Stimulated activated naive B cell treated with anti-CD40 and anti-IgM and Interleukin-4, amounts not matched to agents 10 μg/mL and 1 μg/mL and 100 μg/mL, for 72 hours (primary cell): Measurements from ENCODE around the gene PRKN.

ENCODE experiments used
- ATAC-seq, 2 donors: fragments of 150-1000 bp; cut with Tn5 transposase; replicated peaks; 2 replicates each; pipeline ENCODE4 v1.10.0; 2021; ENCODE audit warnings: moderate library complexity in 1 of 2
- DNase-seq: peaks from one replicate; pipeline ENCODE4 v3.0.0; 2021
- H3K27ac Mint-ChIP-seq: one replicate; pipeline ENCODE4 v1.8.0; 2022; ENCODE audit warnings: mild to moderate bottlenecking, mixed read lengths
- H3K27me3 Mint-ChIP-seq, 2 donors: one replicate each; pipeline ENCODE4 v1.8.0; 2022; ENCODE audit warnings: mixed read lengths in 2 of 2
- H3K36me3 Mint-ChIP-seq, 2 donors: one replicate each; pipeline ENCODE4 v1.8.0; 2022; ENCODE audit warnings: mixed read lengths in 2 of 2, mild to moderate bottlenecking in 1 of 2
- H3K4me1 Mint-ChIP-seq, 2 donors: one replicate each; pipeline ENCODE4 v1.8.0; 2022; ENCODE audit warnings: mixed read lengths in 2 of 2, mild to moderate bottlenecking in 1 of 2
- H3K4me3 Mint-ChIP-seq, 2 donors: one replicate each; pipeline ENCODE4 v1.8.0; 2022; ENCODE audit warnings: mild to moderate bottlenecking in 2 of 2, mixed read lengths in 2 of 2, moderate library complexity in 1 of 2
- H3K9me3 Mint-ChIP-seq, 2 donors: one replicate each; pipeline ENCODE4 v1.8.0; 2022; ENCODE audit warnings: mixed read lengths in 2 of 2, mild to moderate bottlenecking in 1 of 2

The PRKN gene

DNA sequence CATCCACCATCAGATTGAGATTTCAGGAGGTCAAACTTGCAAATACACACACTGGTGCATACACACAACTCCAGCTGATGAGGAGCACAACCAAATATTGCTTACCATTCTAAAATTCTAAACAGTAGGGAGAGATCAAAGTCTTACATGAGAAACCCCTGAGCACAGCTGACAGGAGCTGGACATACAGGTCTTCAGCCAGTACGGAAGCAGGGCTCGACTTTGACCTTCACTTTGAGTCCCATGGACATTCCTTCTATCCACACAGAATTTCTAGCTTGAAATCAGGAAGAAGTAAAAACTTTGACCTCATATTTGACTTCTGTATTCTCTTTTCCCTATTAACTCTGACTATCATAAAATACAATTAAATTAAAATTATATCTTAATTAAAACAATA, 90.2 kb downstream of the PRKN start:
- no peaks in the 10 kb centered on the region for H3K9me3 Mint-ChIP-seq
- no peaks in the 10 kb centered on the region for H3K36me3 Mint-ChIP-seq
- no peaks in the 10 kb centered on the region for H3K4me1 Mint-ChIP-seq
- no peak overlapping the region for H3K27ac Mint-ChIP-seq
- H3K27me3 Mint-ChIP-seq: no peaks in the 10 kb centered on the region
- ATAC-seq (no peak), DNase-seq (no peak)
- no peak overlapping the region for H3K4me3 Mint-ChIP-seq

DNA sequence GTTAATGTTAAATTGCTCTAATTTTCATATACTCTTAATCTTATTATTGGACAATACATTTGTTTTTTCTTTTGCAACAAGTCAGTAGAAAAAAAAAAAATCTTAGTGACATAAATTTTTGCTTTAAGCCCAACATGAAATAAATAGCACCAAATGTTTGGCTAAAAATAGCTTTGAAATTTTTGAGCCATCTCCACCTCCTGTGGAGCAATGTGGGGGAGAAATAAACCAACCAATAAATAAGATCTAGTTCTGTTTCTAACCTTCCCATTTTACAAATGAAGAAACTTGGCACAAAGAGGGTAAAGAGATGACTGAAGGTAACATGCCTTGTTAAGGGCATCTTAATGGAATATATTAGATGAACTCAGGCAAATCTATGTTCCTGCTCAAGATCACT, 91.4 kb downstream of the PRKN start:
- ATAC-seq: no peak
- H3K4me1 Mint-ChIP-seq: no peaks in the 10 kb centered on the region
- DNase-seq: no peak

DNA sequence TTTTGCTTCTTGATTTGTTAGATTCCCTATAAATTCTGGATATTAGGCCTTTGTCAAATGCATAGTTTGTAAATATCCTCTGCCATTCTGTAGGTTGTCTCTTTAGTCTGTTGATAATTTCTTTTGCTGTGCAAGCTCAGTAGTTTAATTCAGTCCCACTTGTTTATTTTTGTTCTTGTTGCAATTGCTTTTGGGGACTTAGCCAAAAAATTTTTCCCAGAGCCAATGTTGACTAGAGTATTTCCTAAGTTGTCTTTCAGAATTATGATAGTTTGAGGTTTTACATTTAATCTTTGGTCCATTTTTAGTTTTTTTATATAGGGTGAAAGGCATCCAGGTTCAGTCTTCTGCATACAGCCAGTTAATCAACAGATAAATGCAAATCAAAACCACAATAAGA, 96.0 kb downstream of the PRKN start:
- no peaks in the 10 kb centered on the region for H3K4me1 Mint-ChIP-seq
- H3K27ac Mint-ChIP-seq: no peak overlapping the region
- ATAC-seq: no peak
- peaks cover 4 to 7% of the 10 kb centered on the region in 2 donors for H3K9me3 Mint-ChIP-seq
- no peak for DNase-seq
- H3K4me3 Mint-ChIP-seq: no peak overlapping the region
- no peaks in the 10 kb centered on the region for H3K36me3 Mint-ChIP-seq
- no peaks in the 10 kb centered on the region for H3K27me3 Mint-ChIP-seq

More for the DNA sequence above, 91.4 kb downstream of the PRKN start:
- H3K9me3 Mint-ChIP-seq: peaks cover 0 to 3% of the 10 kb centered on the region in 2 donors
- H3K36me3 Mint-ChIP-seq: no peaks in the 10 kb centered on the region
- H3K27ac Mint-ChIP-seq: no peak overlapping the region
- H3K27me3 Mint-ChIP-seq: no peaks in the 10 kb centered on the region
- no peak overlapping the region for H3K4me3 Mint-ChIP-seq

DNA sequence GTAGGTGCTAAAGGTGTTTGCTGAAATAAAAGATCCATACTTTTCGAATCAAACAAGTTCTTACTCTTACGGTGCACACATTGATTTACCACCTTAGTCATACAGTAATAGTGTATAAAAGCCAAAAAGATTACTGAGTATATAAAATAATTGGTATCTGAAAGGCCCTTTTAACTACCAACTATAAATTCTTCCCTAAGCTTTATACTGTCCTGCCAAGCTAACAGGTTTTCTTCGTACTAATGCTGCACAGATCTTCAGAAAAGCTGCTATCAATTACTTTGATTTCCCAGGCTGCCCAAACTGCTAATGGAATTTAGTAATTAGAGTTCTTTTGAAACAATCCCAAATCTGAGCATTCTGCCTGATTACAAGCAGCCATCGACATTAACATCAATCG, 97.5 kb downstream of the PRKN start:
- Mint-ChIP-seq H3K4me3 (no peak overlapping the region), H3K27me3 (no peaks in the 10 kb centered on the region), H3K36me3 (no peaks in the 10 kb centered on the region), H3K27ac (no peak overlapping the region), H3K4me1 (no peaks in the 10 kb centered on the region), H3K9me3 (peaks cover 4 to 7% of the 10 kb centered on the region in 2 donors)
- no peak for ATAC-seq
- no peak for DNase-seq

DNA sequence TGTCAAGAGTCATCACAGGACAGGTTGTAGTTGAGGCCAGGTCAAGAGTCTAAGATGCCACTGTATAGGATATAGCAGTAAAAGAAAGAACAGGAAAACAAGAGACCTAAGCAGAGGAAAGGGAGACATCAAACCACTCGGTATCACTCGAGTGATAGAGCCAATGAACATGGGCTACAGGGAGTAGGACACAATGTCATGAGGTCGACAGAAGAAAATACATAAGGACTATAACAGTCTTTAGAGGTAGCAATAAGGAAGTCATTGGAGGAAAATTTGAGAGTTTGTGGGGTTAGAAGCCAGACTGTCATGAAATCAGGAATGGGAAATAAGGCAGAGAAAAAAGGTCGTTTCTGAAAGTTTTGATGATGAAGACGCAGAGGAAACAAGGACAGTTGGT, 99.7 kb downstream of the PRKN start:
- Mint-ChIP-seq H3K4me1 (no peaks in the 10 kb centered on the region), H3K9me3 (peaks cover 4 to 7% of the 10 kb centered on the region in 2 donors), H3K27ac (no peak overlapping the region), H3K4me3 (no peak overlapping the region), H3K36me3 (no peaks in the 10 kb centered on the region), H3K27me3 (no peaks in the 10 kb centered on the region)
- ATAC-seq (no peak), DNase-seq (no peak)

DNA sequence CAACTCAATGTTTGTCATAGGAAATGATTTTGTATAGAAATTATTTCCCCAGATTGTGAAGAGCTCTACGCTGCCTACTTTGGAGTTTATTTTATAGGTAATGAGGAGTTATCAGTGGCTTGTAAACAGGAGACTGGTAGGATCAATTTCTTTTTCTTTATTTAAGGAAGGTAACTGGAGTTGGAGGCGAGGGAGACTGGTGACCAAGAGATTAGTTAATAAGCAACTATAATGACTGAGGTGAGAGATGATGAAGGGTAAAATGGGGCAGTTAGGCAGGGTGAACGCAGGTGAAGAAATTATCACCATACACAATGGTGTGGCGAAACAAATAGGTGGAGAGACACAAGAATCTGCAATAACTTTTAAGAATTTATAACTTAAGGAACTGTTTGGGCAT, 100.2 kb downstream of the PRKN start:
- DNase-seq (no peak), ATAC-seq (no peak)
- no peaks in the 10 kb centered on the region for H3K4me1 Mint-ChIP-seq
- no peak overlapping the region for H3K27ac Mint-ChIP-seq
- H3K27me3 Mint-ChIP-seq: no peaks in the 10 kb centered on the region
- H3K36me3 Mint-ChIP-seq: no peaks in the 10 kb centered on the region
- no peak overlapping the region for H3K4me3 Mint-ChIP-seq
- peaks cover 4 to 7% of the 10 kb centered on the region in 2 donors for H3K9me3 Mint-ChIP-seq

DNA sequence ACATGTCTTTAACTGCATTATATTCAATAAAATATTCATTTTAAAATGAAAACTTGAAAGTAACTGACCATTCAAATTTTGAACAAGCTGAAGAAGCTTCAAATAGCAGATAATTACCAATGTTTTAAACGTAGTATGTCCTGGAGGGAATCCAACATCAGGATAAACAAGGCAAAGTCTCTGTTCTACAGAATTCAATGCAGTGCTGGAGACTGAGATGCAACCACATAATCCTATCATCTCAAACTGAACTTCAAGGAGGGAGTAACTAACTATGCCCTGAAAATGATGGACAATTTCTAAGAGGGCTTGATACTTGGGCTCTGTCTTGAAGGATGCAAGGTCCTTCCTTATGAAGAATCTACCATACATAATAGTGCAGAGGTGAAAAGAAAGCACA, 100.7 kb downstream of the PRKN start:
- H3K4me3 Mint-ChIP-seq: no peak overlapping the region
- no peak for DNase-seq
- H3K9me3 Mint-ChIP-seq: peaks cover 4 to 7% of the 10 kb centered on the region in 2 donors
- H3K4me1 Mint-ChIP-seq: no peaks in the 10 kb centered on the region
- no peaks in the 10 kb centered on the region for H3K36me3 Mint-ChIP-seq
- H3K27ac Mint-ChIP-seq: no peak overlapping the region
- ATAC-seq: no peak
- H3K27me3 Mint-ChIP-seq: no peaks in the 10 kb centered on the region

DNA sequence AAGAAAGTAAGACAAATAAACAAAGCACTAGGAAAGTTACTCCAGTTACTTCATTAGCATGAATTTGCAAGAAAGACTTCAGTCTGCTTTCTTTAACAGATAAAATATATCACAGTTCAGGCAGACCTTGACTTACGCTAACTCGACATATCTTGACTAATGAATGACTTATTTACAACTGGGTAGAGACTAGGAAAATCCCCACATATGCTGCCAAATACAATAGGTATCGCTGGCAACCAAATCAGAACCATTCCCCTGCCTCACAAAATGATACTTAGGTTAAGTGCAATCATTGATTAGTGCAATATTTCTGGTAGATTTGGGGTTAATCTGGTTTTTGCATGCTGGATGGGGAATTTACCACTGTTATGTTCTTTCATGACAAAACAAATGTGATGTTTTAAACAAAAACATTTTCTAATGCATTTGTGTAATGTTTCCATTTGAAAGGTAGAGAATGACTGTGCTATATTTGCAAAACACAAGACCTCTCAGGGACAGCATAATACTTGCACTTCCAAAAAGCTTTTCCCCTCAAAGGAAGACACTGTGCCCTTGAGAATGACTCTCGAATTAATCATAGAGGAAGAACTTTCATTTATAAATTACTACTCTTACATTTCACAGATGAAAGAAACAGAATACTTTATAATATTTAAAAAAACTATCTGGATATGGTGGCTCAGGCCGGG, 101.6 kb downstream of the PRKN start:
- Mint-ChIP-seq H3K27me3 (no peaks in the 10 kb centered on the region), H3K9me3 (peaks cover 1 to 7% of the 10 kb centered on the region in 2 donors), H3K36me3 (no peaks in the 10 kb centered on the region), H3K4me1 (no peaks in the 10 kb centered on the region), H3K27ac (no peak overlapping the region), H3K4me3 (no peak overlapping the region)
- ATAC-seq (no peak), DNase-seq (no peak)

DNA sequence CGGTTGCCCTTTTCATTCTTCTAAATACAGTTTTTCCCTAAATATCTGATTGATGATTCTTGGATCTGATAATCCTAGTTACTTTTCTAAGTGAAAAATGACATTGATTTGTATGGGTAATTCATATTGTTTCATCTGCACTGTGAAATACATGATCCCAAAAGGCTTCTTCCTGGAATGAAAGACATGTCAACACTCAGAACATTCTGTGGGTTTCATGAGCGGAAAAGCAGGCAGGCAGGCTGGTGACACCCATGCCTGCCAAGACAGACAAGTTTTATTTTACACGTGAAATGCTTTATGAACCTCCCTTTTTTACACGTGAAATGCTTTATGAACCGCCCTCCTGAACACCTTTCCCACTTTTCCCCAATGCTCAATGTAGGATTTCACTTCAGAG, 105.0 kb downstream of the PRKN start:
- H3K27ac Mint-ChIP-seq: no peak overlapping the region
- H3K4me3 Mint-ChIP-seq: no peak overlapping the region

DNA sequence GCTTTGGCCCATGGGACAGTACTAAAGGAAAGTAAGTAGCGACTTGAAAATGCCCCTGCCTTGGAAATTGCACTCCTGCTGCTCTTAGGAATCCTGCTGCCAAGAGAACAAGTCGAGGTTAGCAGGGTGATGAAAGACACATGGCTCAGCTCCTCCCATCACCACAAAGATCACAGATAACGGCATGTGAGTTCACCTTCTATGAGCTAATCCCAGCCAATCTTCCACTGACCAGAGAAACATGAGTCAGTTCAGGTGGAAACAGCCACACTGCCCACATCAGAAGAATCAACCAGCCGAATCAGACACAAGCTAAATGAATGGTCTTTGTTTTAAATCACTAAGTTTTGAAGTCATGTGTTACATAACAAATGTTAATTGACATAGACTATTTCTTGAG, 106.3 kb downstream of the PRKN start:
- Mint-ChIP-seq H3K9me3 (no peaks in the 10 kb centered on the region), H3K27ac (no peak overlapping the region), H3K36me3 (no peaks in the 10 kb centered on the region), H3K4me3 (no peak overlapping the region), H3K27me3 (no peaks in the 10 kb centered on the region), H3K4me1 (no peaks in the 10 kb centered on the region)
- DNase-seq (no peak), ATAC-seq (peak in 1 of 2 donors; percentile 27)

More for the DNA sequence above, 105.0 kb downstream of the PRKN start:
- no peaks in the 10 kb centered on the region for H3K27me3 Mint-ChIP-seq
- H3K36me3 Mint-ChIP-seq: no peaks in the 10 kb centered on the region
- no peak for ATAC-seq
- H3K4me1 Mint-ChIP-seq: no peaks in the 10 kb centered on the region
- peaks cover 0 to 1% of the 10 kb centered on the region in 2 donors for H3K9me3 Mint-ChIP-seq
- DNase-seq: no peak

DNA sequence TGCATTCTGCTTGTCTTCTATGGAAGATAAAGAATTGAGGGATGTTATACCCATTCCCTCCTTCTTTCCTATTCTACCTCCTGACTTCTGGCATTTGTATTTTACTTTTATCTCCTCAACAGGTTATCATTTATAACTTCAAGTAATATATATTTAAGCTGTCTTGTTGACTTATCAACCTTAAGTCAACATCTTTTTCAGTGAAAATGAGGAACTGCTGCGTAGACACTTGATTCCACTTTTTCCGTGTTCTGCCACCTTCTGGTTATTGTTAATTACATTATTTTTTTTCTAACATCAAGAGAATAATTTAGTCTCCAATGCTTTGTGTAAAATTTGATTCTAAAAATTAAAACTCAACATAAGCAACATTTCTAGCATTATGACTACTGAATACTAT, 107.5 kb downstream of the PRKN start:
- ATAC-seq (no peak), DNase-seq (no peak)
- no peaks in the 10 kb centered on the region for H3K4me1 Mint-ChIP-seq
- no peaks in the 10 kb centered on the region for H3K9me3 Mint-ChIP-seq
- H3K4me3 Mint-ChIP-seq: no peak overlapping the region
- H3K27me3 Mint-ChIP-seq: no peaks in the 10 kb centered on the region
- no peaks in the 10 kb centered on the region for H3K36me3 Mint-ChIP-seq
- H3K27ac Mint-ChIP-seq: no peak overlapping the region

DNA sequence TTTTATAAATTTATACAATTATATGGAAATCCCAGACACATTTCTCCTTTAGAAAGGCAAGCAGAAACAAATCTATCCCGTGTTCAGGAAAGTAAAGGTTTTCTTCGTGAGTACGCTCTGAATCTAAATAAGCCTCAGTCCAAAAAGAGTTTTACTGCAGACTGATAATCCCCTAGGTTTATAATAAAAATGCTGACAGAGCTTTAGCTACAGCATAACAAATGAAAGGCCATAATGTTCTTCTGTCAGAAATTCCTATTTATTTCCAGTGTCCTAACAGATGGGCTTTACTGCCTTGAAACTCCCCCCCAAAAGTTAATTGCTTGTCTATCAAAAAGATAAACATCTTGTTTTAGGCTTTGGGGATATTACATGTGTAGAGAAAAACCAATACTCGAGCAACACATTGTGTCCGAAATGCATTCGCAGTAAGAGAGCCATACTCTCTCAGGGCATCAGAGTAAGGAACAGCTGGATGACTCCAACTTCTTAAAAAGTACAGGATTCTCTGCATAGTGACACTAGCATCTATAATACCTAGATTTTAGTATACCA, 109.0 kb downstream of the PRKN start:
- no peaks in the 10 kb centered on the region for H3K4me1 Mint-ChIP-seq
- H3K9me3 Mint-ChIP-seq: no peaks in the 10 kb centered on the region
- no peak overlapping the region for H3K4me3 Mint-ChIP-seq
- no peaks in the 10 kb centered on the region for H3K36me3 Mint-ChIP-seq
- DNase-seq (no peak), ATAC-seq (no peak)
- H3K27me3 Mint-ChIP-seq: no peaks in the 10 kb centered on the region
- H3K27ac Mint-ChIP-seq: no peak overlapping the region

DNA sequence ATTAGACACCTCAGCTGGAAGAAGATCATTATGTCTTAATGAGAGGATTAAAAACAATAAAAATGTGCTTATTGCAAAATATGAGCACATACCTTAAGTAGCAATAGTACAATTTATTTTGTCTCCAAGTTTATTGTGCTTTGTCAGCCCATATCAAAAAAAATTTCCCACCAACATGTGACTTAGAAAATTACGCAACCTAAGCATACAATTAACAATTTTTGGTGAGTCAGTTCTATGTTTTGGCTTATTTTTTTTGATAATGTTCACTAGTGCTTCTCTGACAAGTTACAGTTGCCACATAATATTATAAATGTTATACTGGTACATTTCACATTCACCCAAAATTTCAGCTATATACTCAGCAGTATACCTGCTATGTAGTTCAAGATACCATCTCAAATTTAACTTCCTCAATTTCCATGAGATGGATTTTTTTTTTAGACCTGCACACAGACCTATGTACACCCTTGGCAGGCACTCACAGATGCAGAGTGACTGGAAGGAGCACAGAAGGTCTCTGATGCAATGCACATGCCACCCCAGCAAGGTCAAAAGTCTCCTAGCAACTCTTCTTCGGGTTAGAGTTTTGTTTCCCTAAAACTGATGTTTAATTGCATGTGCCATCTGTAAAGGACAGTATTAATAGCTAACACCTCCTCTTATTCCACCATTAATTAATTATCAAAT, 112.4 kb downstream of the PRKN start:
- no peaks in the 10 kb centered on the region for H3K9me3 Mint-ChIP-seq
- no peak overlapping the region for H3K27ac Mint-ChIP-seq
- DNase-seq (no peak), ATAC-seq (no peak)
- H3K4me3 Mint-ChIP-seq: no peak overlapping the region
- H3K4me1 Mint-ChIP-seq: no peaks in the 10 kb centered on the region
- H3K36me3 Mint-ChIP-seq: no peaks in the 10 kb centered on the region
- no peaks in the 10 kb centered on the region for H3K27me3 Mint-ChIP-seq

DNA sequence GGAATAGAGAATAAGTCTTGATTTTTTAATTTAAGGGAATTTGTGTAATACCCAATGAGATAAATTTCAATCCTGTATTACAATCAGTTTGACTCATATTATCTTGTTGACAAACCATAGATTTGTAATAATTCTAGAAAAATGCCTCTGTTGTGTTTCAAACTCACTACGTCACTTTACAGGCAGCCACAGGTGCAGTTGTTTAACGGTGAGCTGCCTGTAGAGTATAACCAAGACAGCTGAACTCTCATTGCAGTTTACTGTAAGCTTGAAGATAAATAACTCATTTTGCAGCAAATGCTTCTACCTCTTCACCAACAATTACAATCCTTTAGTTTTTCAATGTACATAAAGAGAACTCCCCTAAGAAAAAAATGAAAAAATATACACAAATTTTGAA, 114.3 kb downstream of the PRKN start:
- no peak overlapping the region for H3K4me3 Mint-ChIP-seq
- DNase-seq: no peak
- no peaks in the 10 kb centered on the region for H3K4me1 Mint-ChIP-seq
- no peaks in the 10 kb centered on the region for H3K27me3 Mint-ChIP-seq
- no peak for ATAC-seq
- no peaks in the 10 kb centered on the region for H3K9me3 Mint-ChIP-seq
- no peaks in the 10 kb centered on the region for H3K36me3 Mint-ChIP-seq
- no peak overlapping the region for H3K27ac Mint-ChIP-seq

DNA sequence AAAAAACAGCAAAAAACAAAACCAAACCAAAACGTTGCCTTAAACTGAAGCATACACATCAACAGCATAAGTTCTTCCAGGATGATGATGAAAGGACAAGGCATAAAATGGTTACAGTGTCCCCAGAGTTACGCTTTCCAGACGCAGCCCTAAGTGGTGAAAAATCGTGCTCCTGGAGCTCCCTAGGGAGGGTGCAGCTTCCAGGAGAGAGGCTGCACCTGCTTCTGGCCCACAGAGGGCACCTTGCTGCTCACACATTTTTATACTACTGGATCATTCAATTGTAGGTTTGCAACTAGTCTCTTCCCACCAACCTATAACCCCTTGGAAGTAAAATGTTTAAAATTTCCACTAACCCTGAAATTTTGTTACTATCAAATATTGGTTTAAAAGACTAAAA, 115.0 kb downstream of the PRKN start:
- ATAC-seq (no peak), DNase-seq (no peak)
- no peaks in the 10 kb centered on the region for H3K4me1 Mint-ChIP-seq
- H3K36me3 Mint-ChIP-seq: no peaks in the 10 kb centered on the region
- H3K9me3 Mint-ChIP-seq: no peaks in the 10 kb centered on the region
- H3K27ac Mint-ChIP-seq: no peak overlapping the region
- no peaks in the 10 kb centered on the region for H3K27me3 Mint-ChIP-seq
- H3K4me3 Mint-ChIP-seq: no peak overlapping the region
